HG03460 (cell line): ENCODE data around the gene C3orf20.

Source experiments
- ATAC-seq: cut with Tn5 transposase; IDR thresholded peaks from one replicate; pipeline ENCODE4 v1.9.1; 2021; ENCODE audit not compliant: unreplicated experiment

C3orf20 gene

GRCh38 chr3:14810070-14810791 is 135.3 kb downstream of the C3orf20 start:
- ATAC-seq, result no peak

- no peak for ATAC-seq
These were observed 136.1 kb downstream of the C3orf20 start for GRCh38 chr3:14810801-14811661.

- no peak for ATAC-seq
These were observed 136.7 kb downstream of the C3orf20 start for GRCh38 chr3:14811684-14812083.

- no peak for ATAC-seq
These were observed 137.4 kb downstream of the C3orf20 start for GRCh38 chr3:14812196-14812790.

GRCh38 chr3:14814411-14814871 is 139.5 kb downstream of the C3orf20 start:
- ATAC-seq, result no peak

GRCh38 chr3:14816359-14816758 is 141.4 kb downstream of the C3orf20 start:
- no peak for ATAC-seq

GRCh38 chr3:14818804-14819500 is 144.0 kb downstream of the C3orf20 start, which contains the start of gene FGD5:
FGD5 (plus strand) TSS chr3:14818962; CDS start chr3:14819072, 110 bp downstream.
- ATAC-seq, result no peak

- ATAC-seq, result no peak
These were observed 144.7 kb downstream of the C3orf20 start for GRCh38 chr3:14819671-14820070.

GRCh38 chr3:14820156-14820555 is 145.2 kb downstream of the C3orf20 start:
- no peak for ATAC-seq

- ATAC-seq, result no peak
These were observed 146.2 kb downstream of the C3orf20 start for GRCh38 chr3:14821151-14821550.

GRCh38 chr3:14822134-14822533 is 147.2 kb downstream of the C3orf20 start:
- no peak for ATAC-seq
